Osteoblast (primary cell): ENCODE measurements around the gene EXOSC9. TPM values are rescaled to one million over a fixed set of nuclear protein-coding genes. Genes with fewer than 3 reads are reported as not detected.

Source experiments
- DNase-seq: peaks from one replicate; pipeline ENCODE4 v3.0.0; 2011; ENCODE audit warnings: low spot score, mixed read lengths; ENCODE audit not compliant: insufficient read length; ENCODE audit errors: missing footprints
- H2AFZ ChIP-seq: 2 replicates; pipeline ENCODE4 v1.6.0; 2011; ENCODE audit warnings: mild to moderate bottlenecking, low read length
- H3K27ac ChIP-seq: 2 replicates; pipeline ENCODE4 v1.5.1; 2011; ENCODE audit warnings: mild to moderate bottlenecking, low read depth, low read length, moderate library complexity
- H3K27me3 ChIP-seq: 2 replicates; pipeline ENCODE4 v1.6.0; 2012; ENCODE audit warnings: mild to moderate bottlenecking, control low read depth, inconsistent platforms, low read length, moderate library complexity; ENCODE audit not compliant: insufficient read depth
- H3K36me3 ChIP-seq: 2 replicates; pipeline ENCODE4 v1.5.1; 2011; ENCODE audit warnings: mild to moderate bottlenecking, low read length, control low read depth, moderate library complexity; ENCODE audit not compliant: insufficient read depth
- H3K4me1 ChIP-seq: 2 replicates; pipeline ENCODE4 v1.5.1; 2011; ENCODE audit warnings: mild to moderate bottlenecking, low read length, control low read depth, moderate library complexity; ENCODE audit not compliant: insufficient read depth
- H3K4me2 ChIP-seq: 2 replicates; pipeline ENCODE4 v1.6.0; 2011; ENCODE audit warnings: mild to moderate bottlenecking, low read length; ENCODE audit not compliant: insufficient read depth
- H3K4me3 ChIP-seq: fragments of 200-600 bp; sonication (generic); 3 replicates; pipeline ENCODE4 v1.5.1; 2012; ENCODE audit warnings: mild to moderate bottlenecking, low read length, inconsistent platforms; ENCODE audit not compliant: insufficient read depth
- H3K79me2 ChIP-seq: 2 replicates; pipeline ENCODE4 v1.6.0; 2012; ENCODE audit warnings: mild to moderate bottlenecking, low read length, control low read depth, inconsistent platforms; ENCODE audit not compliant: insufficient read depth
- H3K9me3 ChIP-seq: 2 replicates; pipeline ENCODE4 v1.5.1; 2011; ENCODE audit warnings: low read depth, low read length, control low read depth
- H4K20me1 ChIP-seq: 2 replicates; pipeline ENCODE4 v1.6.0; 2012; ENCODE audit warnings: mild to moderate bottlenecking, low read length, control low read depth; ENCODE audit not compliant: insufficient read depth
- total RNA-seq: library from RNA; depleted of rRNA; stranded (reverse); fragments of >200 nt; gene quantifications from 2 replicates; pipeline ENCODE4 v1.2.3, GENCODE V29; 2012
- TF ChIP-seq, protein P1 (sequence below): IDR thresholded peaks from 2 replicates; pipeline ENCODE4 v1.5.1; 2011; ENCODE audit warnings: mild to moderate bottlenecking, low read depth, low read length, moderate library complexity; ENCODE audit errors: extremely low read depth

Gene EXOSC9
- total RNA-seq, 1 donor, result 30.8 TPM

DNA sequence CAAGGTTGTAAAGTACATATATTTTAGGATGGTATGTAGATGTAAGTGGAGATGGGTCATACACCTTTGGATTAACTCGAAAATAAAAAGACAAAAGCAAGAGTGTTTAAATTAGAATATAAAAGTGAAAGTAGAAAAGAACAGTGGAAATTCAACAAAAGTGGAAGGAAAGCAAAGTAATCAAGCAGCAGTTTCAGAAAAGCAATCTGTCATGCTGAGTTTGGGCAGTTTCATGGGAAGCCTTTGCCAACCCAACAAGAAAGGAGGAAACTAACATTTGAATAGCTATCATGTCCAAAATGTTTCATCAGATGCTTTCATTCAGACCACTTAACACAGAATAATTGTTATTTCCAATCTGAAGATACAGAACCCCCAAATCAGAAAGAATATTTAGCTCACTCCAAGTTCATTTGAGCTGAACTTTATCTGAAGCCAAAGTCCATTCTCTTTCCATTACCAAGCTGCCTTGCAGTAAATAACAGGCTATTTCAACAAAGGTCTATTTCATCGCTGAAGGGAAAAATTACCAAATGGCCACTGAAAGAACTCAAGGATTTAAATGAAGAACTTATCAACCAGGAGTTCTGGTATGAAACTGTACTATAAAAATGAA is 1.8 kb upstream of the EXOSC9 start:
- TF ChIP-seq, protein P1, sequence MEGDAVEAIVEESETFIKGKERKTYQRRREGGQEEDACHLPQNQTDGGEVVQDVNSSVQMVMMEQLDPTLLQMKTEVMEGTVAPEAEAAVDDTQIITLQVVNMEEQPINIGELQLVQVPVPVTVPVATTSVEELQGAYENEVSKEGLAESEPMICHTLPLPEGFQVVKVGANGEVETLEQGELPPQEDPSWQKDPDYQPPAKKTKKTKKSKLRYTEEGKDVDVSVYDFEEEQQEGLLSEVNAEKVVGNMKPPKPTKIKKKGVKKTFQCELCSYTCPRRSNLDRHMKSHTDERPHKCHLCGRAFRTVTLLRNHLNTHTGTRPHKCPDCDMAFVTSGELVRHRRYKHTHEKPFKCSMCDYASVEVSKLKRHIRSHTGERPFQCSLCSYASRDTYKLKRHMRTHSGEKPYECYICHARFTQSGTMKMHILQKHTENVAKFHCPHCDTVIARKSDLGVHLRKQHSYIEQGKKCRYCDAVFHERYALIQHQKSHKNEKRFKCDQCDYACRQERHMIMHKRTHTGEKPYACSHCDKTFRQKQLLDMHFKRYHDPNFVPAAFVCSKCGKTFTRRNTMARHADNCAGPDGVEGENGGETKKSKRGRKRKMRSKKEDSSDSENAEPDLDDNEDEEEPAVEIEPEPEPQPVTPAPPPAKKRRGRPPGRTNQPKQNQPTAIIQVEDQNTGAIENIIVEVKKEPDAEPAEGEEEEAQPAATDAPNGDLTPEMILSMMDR, result no peak
- H3K4me1 ChIP-seq, result peaks cover 19% of the 10 kb centered on the region
- no peaks in the 10 kb centered on the region for H3K9me3 ChIP-seq
- peaks cover 19% of the 10 kb centered on the region for H3K36me3 ChIP-seq
- peaks cover 27% of the 10 kb centered on the region for H3K79me2 ChIP-seq
- no peak overlapping the region for H3K4me2 ChIP-seq
- no peak overlapping the region for H3K27ac ChIP-seq
- no peak overlapping the region for H3K4me3 ChIP-seq
- H2AFZ ChIP-seq, result peak overlapping the region; percentile 58
- H4K20me1 ChIP-seq, result no peaks in the 10 kb centered on the region
- no peak for DNase-seq
- H3K27me3 ChIP-seq, result no peaks in the 10 kb centered on the region

DNA sequence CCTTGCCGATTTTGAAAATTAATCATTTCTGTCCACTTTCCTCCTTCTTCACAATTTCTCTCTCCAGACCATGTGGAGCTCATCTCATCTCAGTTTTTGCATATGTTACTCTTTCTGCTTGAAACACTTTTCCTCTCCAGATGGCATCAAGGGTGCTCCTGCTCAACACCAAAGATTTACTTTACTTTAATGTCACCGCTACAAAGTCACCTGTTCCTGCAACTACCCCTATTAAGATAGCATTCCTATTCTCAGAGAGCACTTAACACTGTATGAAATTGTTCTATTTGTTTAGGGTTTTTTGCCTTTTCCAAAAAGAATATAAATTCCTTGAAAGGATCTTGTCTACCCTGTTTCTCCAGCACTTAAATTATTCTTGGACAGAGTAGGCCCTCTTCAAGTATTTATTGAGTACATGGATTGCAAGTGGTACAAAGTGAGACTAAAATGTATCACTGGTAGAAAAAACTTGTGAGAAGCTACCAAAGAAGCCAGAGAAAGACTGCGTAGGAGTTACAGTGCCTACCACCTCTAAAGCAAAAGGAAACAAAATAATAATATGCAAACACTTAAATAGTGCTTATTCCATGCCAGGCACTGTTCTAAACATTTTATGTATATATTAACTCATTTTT is 1.1 kb upstream of the EXOSC9 start:
- Histone ChIP-seq H3K4me3 (no peak overlapping the region), H3K36me3 (peaks cover 26% of the 10 kb centered on the region), H3K79me2 (peaks cover 32% of the 10 kb centered on the region), H3K9me3 (no peaks in the 10 kb centered on the region), H4K20me1 (no peaks in the 10 kb centered on the region), H3K27me3 (no peaks in the 10 kb centered on the region), H3K4me2 (peak overlapping the region; percentile 86), H3K4me1 (peaks cover 16% of the 10 kb centered on the region), H2AFZ (peak overlapping the region; percentile 98), H3K27ac (peak overlapping the region; percentile 96)
- DNase-seq, result no peak
- TF ChIP-seq, protein P1, result no peak

DNA sequence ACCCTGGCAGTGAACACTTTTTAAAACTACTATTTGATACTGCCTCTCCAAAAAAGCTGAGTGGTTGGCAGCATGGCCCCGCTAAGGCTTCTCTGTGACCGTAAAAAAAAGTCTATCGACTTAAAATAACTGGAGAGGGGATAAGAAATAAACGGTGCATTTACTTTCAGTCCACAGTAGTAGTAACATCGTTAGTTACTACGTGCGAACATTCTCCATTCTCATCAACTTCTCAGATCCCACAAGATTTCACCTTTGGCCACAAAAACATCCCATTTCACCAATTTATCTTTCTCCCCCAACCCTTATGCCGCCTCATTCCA is 524 bp upstream of the EXOSC9 start:
- Histone ChIP-seq H3K9me3 (no peaks in the 10 kb centered on the region), H3K27me3 (no peaks in the 10 kb centered on the region), H3K27ac (peak overlapping the region; percentile 96), H4K20me1 (no peaks in the 10 kb centered on the region), H3K79me2 (peaks cover 32% of the 10 kb centered on the region), H3K4me1 (peaks cover 16% of the 10 kb centered on the region), H2AFZ (peak overlapping the region; percentile 98), H3K4me3 (peak overlapping the region; percentile 90), H3K36me3 (peaks cover 32% of the 10 kb centered on the region), H3K4me2 (peak overlapping the region; percentile 86)
- no peak for DNase-seq
- TF ChIP-seq, protein P1, result no peak

GRCh38 chr4:121801715-121802075 is 572 bp downstream of the EXOSC9 start:
- peaks cover 32% of the 10 kb centered on the region for H3K79me2 ChIP-seq

More at GRCh38 chr4:121801715-121802075, 572 bp downstream of the EXOSC9 start:
- Histone ChIP-seq H2AFZ (peak overlapping the region; percentile 98), H3K27ac (peak overlapping the region; percentile 96), H3K4me2 (peak overlapping the region; percentile 86), H3K27me3 (no peaks in the 10 kb centered on the region), H3K9me3 (no peaks in the 10 kb centered on the region), H3K36me3 (peaks cover 43% of the 10 kb centered on the region), H3K4me3 (peak overlapping the region; percentile 90), H3K4me1 (peaks cover 16% of the 10 kb centered on the region), H4K20me1 (no peaks in the 10 kb centered on the region)
- TF ChIP-seq, protein P1, result no peak
- no peak for DNase-seq
